ENCODE results near the gene PRPF38A.

Gene PRPF38A

DNA sequence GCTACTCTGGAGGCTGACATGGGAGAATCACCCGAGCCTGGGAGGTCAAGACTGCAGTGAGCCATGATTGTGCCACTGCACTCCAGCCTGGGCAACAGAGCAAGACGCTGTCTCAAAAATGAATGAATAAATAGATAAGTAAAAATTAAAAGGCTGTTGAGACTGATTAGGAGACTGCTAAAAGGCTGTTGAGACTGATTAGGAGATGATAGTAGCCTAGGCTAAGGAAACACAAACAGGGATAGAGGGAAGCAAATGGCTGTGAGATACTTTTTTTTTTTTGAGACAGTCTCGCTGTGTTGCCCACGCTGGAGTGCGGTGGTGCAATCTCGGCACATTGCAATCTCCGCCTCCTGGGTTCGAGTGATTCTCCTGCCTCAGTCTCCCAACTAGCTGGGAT lies 28.4 kb downstream of the PRPF38A start:
- H3K4me1 ChIP-seq (ENCODE audit: control extremely low read depth in 1 of 4, control insufficient read depth in 4 of 4, insufficient read depth in 4 of 4, low read length in 3 of 4), result no peaks in the 10 kb centered on the region
- DNase-seq, result no peak
- no peak overlapping the region for H3K27ac ChIP-seq (ENCODE audit: insufficient read depth in 1 of 2, low read depth in 1 of 2, low read length in 2 of 2, poor library complexity in 1 of 2, severe bottlenecking in 2 of 2)
- H3K36me3 ChIP-seq (ENCODE audit: control insufficient read depth in 4 of 4, insufficient read depth in 4 of 4, low read length in 3 of 4), result peaks cover 27 to 52% (median 34%) of the 10 kb centered on the region in 4 experiments
- ChIA-PET POLR2A (interaction anchor here (0.7 kb wide), 1 partner anchor 584 kb away, joined by 3 read pairs; no protein-coding TSS in a partner anchor), CTCF (interaction anchor here (1.1 to 1.2 kb wide), 2 partner anchors 28 to 244 kb away, joined by 3 read pairs; partner anchors contain the start of genes ORC1 and PRPF38A)
- 96% methylated on average over 3 of the region's 8 CpGs for WGBS (ENCODE audit: insufficient coverage)
- H3K9me3 ChIP-seq (ENCODE audit: control extremely low read depth in 1 of 5, control insufficient read depth in 4 of 5, insufficient read depth in 2 of 5, low read depth in 1 of 5, low read length in 4 of 5), result no peaks in the 10 kb centered on the region
- H3K4me3 ChIP-seq (ENCODE audit: control insufficient read depth in 1 of 7, extremely low read depth in 1 of 7, insufficient read depth in 4 of 7, low read depth in 2 of 7, low read length in 6 of 7), result no peak overlapping the region
- H3K27me3 ChIP-seq (replicated peaks in 2 of 5; ENCODE audit: control insufficient read depth in 4 of 5, insufficient read depth in 5 of 5, low read length in 4 of 5), result no peaks in the 10 kb centered on the region

DNA sequence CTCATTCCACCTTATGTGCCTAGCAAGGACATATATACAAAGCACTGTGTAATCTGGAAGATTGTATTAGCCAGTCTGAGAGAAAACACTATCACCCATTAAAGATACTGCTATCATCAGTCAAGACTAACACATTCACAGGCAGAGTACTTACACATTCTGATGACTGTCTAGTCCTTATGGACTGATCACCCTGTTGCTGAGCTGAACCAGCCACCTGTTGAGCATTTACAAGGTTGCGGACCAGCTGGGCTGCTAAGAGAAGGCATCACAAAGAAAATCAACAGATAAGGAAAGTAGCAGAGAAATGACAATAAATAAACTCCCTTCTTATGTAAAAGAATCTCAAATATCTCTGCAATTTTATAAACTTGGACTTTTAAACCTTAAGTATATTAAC lies 30.8 kb downstream of the PRPF38A start:
- Histone ChIP-seq H3K27me3 (replicated peaks in 2 of 5; ENCODE audit: control insufficient read depth in 4 of 5, insufficient read depth in 5 of 5, low read length in 4 of 5) (no peaks in the 10 kb centered on the region), H3K4me1 (ENCODE audit: control extremely low read depth in 1 of 4, control insufficient read depth in 4 of 4, insufficient read depth in 4 of 4, low read length in 3 of 4) (no peaks in the 10 kb centered on the region), H3K4me3 (ENCODE audit: control insufficient read depth in 1 of 7, extremely low read depth in 1 of 7, insufficient read depth in 4 of 7, low read depth in 2 of 7, low read length in 6 of 7) (no peak overlapping the region), H3K36me3 (ENCODE audit: control insufficient read depth in 4 of 4, insufficient read depth in 4 of 4, low read length in 3 of 4) (peaks cover 23 to 46% (median 37%) of the 10 kb centered on the region in 4 experiments), H3K27ac (ENCODE audit: insufficient read depth in 1 of 2, low read depth in 1 of 2, low read length in 2 of 2, poor library complexity in 1 of 2, severe bottlenecking in 2 of 2) (no peak overlapping the region), H3K9me3 (ENCODE audit: control extremely low read depth in 1 of 5, control insufficient read depth in 4 of 5, insufficient read depth in 2 of 5, low read depth in 1 of 5, low read length in 4 of 5) (no peaks in the 10 kb centered on the region)
- POLR2A ChIA-PET, result no interaction called here
- WGBS (ENCODE audit: insufficient coverage), result no CpG with 5 or more reads among the region's 1 CpG
- CTCF ChIA-PET, result interaction anchor here (0.6 to 1.3 kb wide), 2 partner anchors 11 to 23 kb away, joined by 3 to 5 read pairs; no protein-coding TSS in a partner anchor
- DNase-seq, result no peak

DNA sequence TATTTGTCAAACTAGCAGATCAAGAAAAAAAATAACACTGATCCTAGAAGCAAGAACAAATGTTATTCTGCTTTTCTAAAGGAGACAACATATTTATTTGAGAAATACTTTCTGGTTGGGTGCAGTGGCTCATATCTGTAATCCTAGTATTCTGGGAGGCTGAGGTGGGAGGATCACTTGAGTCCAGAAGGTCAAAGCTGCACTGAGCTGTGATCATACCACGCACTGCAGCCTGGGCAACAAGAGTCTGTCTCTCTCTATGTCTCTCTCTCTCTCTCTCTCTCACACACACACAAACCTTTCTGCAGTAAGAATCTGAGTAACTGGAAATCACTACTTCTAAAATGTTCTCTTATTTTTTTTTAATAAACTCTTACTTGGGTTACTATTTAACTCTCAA lies 31.2 kb downstream of the PRPF38A start:
- 100% methylated on average over 1 of the region's 1 CpG for WGBS (ENCODE audit: insufficient coverage)
- no peak for DNase-seq
- Histone ChIP-seq H3K36me3 (ENCODE audit: control insufficient read depth in 4 of 4, insufficient read depth in 4 of 4, low read length in 3 of 4) (peaks cover 22 to 42% (median 34%) of the 10 kb centered on the region in 4 experiments), H3K4me1 (ENCODE audit: control extremely low read depth in 1 of 4, control insufficient read depth in 4 of 4, insufficient read depth in 4 of 4, low read length in 3 of 4) (no peaks in the 10 kb centered on the region), H3K27ac (ENCODE audit: insufficient read depth in 1 of 2, low read depth in 1 of 2, low read length in 2 of 2, poor library complexity in 1 of 2, severe bottlenecking in 2 of 2) (no peak overlapping the region), H3K4me3 (ENCODE audit: control insufficient read depth in 1 of 7, extremely low read depth in 1 of 7, insufficient read depth in 4 of 7, low read depth in 2 of 7, low read length in 6 of 7) (no peak overlapping the region), H3K9me3 (ENCODE audit: control extremely low read depth in 1 of 5, control insufficient read depth in 4 of 5, insufficient read depth in 2 of 5, low read depth in 1 of 5, low read length in 4 of 5) (no peaks in the 10 kb centered on the region), H3K27me3 (replicated peaks in 2 of 5; ENCODE audit: control insufficient read depth in 4 of 5, insufficient read depth in 5 of 5, low read length in 4 of 5) (no peaks in the 10 kb centered on the region)
- POLR2A ChIA-PET, result no interaction called here
- CTCF ChIA-PET, result interaction anchor here (0.6 to 1.3 kb wide), 2 partner anchors 11 to 24 kb away, joined by 3 to 5 read pairs; no protein-coding TSS in a partner anchor

DNA sequence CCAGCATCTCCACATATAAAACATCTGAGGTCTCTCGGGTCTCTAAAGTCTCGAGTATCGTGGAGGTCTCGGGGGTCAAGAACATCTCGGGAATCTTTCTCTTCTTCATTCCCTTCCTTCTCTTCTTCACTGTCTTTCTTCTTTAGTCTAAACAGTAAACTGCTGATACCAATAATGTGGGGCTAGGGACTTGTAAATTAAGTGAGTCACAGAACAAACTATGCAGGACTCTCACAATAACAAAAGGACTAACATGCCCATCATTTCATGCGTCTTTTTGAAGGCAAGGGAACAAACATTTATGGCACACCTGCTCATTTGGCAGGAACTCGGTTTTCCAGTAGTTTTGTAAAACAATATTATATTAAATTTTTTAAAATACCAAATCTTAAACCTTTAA lies 32.4 kb downstream of the PRPF38A start:
- Histone ChIP-seq H3K4me1 (ENCODE audit: control extremely low read depth in 1 of 4, control insufficient read depth in 4 of 4, insufficient read depth in 4 of 4, low read length in 3 of 4) (no peaks in the 10 kb centered on the region), H3K27me3 (replicated peaks in 2 of 5; ENCODE audit: control insufficient read depth in 4 of 5, insufficient read depth in 5 of 5, low read length in 4 of 5) (no peaks in the 10 kb centered on the region), H3K36me3 (ENCODE audit: control insufficient read depth in 4 of 4, insufficient read depth in 4 of 4, low read length in 3 of 4) (peaks cover 11 to 38% (median 31%) of the 10 kb centered on the region in 4 experiments), H3K4me3 (ENCODE audit: control insufficient read depth in 1 of 7, extremely low read depth in 1 of 7, insufficient read depth in 4 of 7, low read depth in 2 of 7, low read length in 6 of 7) (no peak overlapping the region), H3K9me3 (ENCODE audit: control extremely low read depth in 1 of 5, control insufficient read depth in 4 of 5, insufficient read depth in 2 of 5, low read depth in 1 of 5, low read length in 4 of 5) (no peaks in the 10 kb centered on the region), H3K27ac (ENCODE audit: insufficient read depth in 1 of 2, low read depth in 1 of 2, low read length in 2 of 2, poor library complexity in 1 of 2, severe bottlenecking in 2 of 2) (no peak overlapping the region)
- CTCF ChIA-PET, result no interaction called here
- POLR2A ChIA-PET, result no interaction called here
- 80% methylated on average over 1 of the region's 7 CpGs for WGBS (ENCODE audit: insufficient coverage)
- DNase-seq, result no peak

DNA sequence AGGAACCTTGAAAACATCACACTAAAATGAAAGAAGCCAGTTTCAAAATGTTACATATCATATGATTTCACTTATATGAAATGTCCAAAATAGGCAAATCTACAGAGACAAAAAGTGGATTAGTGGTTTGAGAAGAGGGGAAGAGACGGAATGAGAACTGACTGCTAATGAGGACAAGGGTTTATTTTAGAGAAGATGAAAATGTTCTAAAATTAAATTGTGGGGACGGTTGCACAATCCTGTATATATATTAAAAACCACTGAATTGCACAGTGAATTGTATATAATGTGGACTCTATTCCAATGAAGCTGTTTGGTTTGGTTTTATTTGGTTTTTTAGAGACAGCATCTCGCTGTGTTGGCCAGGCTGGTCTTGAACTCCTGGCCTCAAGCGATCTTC lies 35.6 kb downstream of the PRPF38A start:
- Histone ChIP-seq H3K4me3 (ENCODE audit: control insufficient read depth in 1 of 7, extremely low read depth in 1 of 7, insufficient read depth in 4 of 7, low read depth in 2 of 7, low read length in 6 of 7) (no peak overlapping the region), H3K4me1 (ENCODE audit: control extremely low read depth in 1 of 4, control insufficient read depth in 4 of 4, insufficient read depth in 4 of 4, low read length in 3 of 4) (no peaks in the 10 kb centered on the region), H3K9me3 (ENCODE audit: control extremely low read depth in 1 of 5, control insufficient read depth in 4 of 5, insufficient read depth in 2 of 5, low read depth in 1 of 5, low read length in 4 of 5) (no peaks in the 10 kb centered on the region), H3K27ac (ENCODE audit: insufficient read depth in 1 of 2, low read depth in 1 of 2, low read length in 2 of 2, poor library complexity in 1 of 2, severe bottlenecking in 2 of 2) (no peak overlapping the region), H3K36me3 (ENCODE audit: control insufficient read depth in 4 of 4, insufficient read depth in 4 of 4, low read length in 3 of 4) (peaks cover 7 to 43% (median 27%) of the 10 kb centered on the region in 4 experiments), H3K27me3 (replicated peaks in 2 of 5; ENCODE audit: control insufficient read depth in 4 of 5, insufficient read depth in 5 of 5, low read length in 4 of 5) (no peaks in the 10 kb centered on the region)
- DNase-seq, result no peak
- CTCF ChIA-PET, result interaction anchor here (1.0 kb wide), 2 partner anchors 245 to 793 kb away, joined by 3 to 4 read pairs; no protein-coding TSS in a partner anchor
- POLR2A ChIA-PET, result interaction anchor here (0.6 kb wide), 1 partner anchor 35 kb away, joined by 3 read pairs; no protein-coding TSS in a partner anchor
- 80% methylated on average over 1 of the region's 4 CpGs for WGBS (ENCODE audit: insufficient coverage)

DNA sequence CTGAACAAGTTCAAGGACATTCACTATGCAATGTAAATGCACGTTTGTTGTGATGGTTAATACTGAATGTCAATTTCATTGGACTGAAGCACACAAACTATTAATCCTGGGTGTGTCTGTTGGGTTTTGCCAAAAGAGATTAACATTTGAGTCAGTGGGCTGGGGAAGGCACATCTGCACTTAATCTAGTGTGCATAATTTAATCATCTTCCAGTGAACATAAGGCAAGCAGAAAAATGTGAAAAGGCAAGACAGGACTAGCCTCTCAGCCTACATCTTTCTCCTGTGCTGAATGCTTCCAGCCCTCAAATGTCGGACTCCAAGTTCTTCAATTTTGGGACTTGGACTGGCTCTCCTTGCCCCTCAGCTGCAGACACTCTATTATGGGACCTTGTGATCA lies 40.1 kb downstream of the PRPF38A start:
- no peak for DNase-seq
- POLR2A ChIA-PET, result no interaction called here
- H3K4me1 ChIP-seq (ENCODE audit: control extremely low read depth in 1 of 4, control insufficient read depth in 4 of 4, insufficient read depth in 4 of 4, low read length in 3 of 4), result no peaks in the 10 kb centered on the region
- CTCF ChIA-PET, result no interaction called here
- no peaks in the 10 kb centered on the region for H3K9me3 ChIP-seq (ENCODE audit: control extremely low read depth in 1 of 5, control insufficient read depth in 4 of 5, insufficient read depth in 2 of 5, low read depth in 1 of 5, low read length in 4 of 5)
- H3K27ac ChIP-seq (ENCODE audit: insufficient read depth in 1 of 2, low read depth in 1 of 2, low read length in 2 of 2, poor library complexity in 1 of 2, severe bottlenecking in 2 of 2), result no peak overlapping the region
- H3K27me3 ChIP-seq (replicated peaks in 2 of 5; ENCODE audit: control insufficient read depth in 4 of 5, insufficient read depth in 5 of 5, low read length in 4 of 5), result no peaks in the 10 kb centered on the region
- WGBS (ENCODE audit: insufficient coverage), result no CpG with 5 or more reads among the region's 2 CpGs
- no peak overlapping the region for H3K4me3 ChIP-seq (ENCODE audit: control insufficient read depth in 1 of 7, extremely low read depth in 1 of 7, insufficient read depth in 4 of 7, low read depth in 2 of 7, low read length in 6 of 7)
- peaks cover 7 to 44% (median 18%) of the 10 kb centered on the region in 4 experiments for H3K36me3 ChIP-seq (ENCODE audit: control insufficient read depth in 4 of 4, insufficient read depth in 4 of 4, low read length in 3 of 4)

DNA sequence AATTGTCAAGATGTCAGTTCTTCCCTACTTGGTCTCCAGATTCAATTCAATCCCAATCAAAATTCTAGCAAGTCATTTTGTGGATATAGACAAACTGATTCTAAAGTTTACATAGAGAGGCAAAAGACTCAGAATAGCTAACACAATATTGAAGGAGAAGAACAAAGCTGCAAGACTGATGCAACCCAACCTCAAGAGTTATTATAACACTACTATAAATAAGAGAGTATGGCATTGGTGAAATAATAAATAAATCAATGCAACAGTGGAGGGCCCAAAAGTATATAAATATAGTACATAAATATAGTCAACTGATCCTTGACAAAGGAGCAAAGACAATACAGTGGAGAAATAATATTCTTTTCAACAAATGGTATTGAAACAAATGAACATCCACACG lies 49.7 kb downstream of the PRPF38A start:
- no CpG with 5 or more reads among the region's 1 CpG for WGBS (ENCODE audit: insufficient coverage)
- Histone ChIP-seq H3K4me1 (ENCODE audit: control extremely low read depth in 1 of 4, control insufficient read depth in 4 of 4, insufficient read depth in 4 of 4, low read length in 3 of 4) (no peaks in the 10 kb centered on the region), H3K4me3 (ENCODE audit: control insufficient read depth in 1 of 7, extremely low read depth in 1 of 7, insufficient read depth in 4 of 7, low read depth in 2 of 7, low read length in 6 of 7) (no peak overlapping the region), H3K36me3 (ENCODE audit: control insufficient read depth in 4 of 4, insufficient read depth in 4 of 4, low read length in 3 of 4) (peaks cover 7 to 16% (median 11%) of the 10 kb centered on the region in 4 experiments), H3K27ac (ENCODE audit: insufficient read depth in 1 of 2, low read depth in 1 of 2, low read length in 2 of 2, poor library complexity in 1 of 2, severe bottlenecking in 2 of 2) (no peak overlapping the region), H3K9me3 (ENCODE audit: control extremely low read depth in 1 of 5, control insufficient read depth in 4 of 5, insufficient read depth in 2 of 5, low read depth in 1 of 5, low read length in 4 of 5) (no peaks in the 10 kb centered on the region), H3K27me3 (replicated peaks in 2 of 5; ENCODE audit: control insufficient read depth in 4 of 5, insufficient read depth in 5 of 5, low read length in 4 of 5) (no peaks in the 10 kb centered on the region)
- no peak for DNase-seq
- CTCF ChIA-PET, result no interaction called here
- POLR2A ChIA-PET, result no interaction called here
